Panc1 (cell line): ENCODE data around the gene SMAD6. TPM values are rescaled to one million over a fixed set of nuclear protein-coding genes. Genes with fewer than 3 reads are reported as not detected.

Source experiments
- ATAC-seq: fragments of 200-7000 bp; cut with Tn5 transposase; 2 replicates; pipeline ENCODE4 v1.9.1; 2020; ENCODE audit warnings: mild to moderate bottlenecking, moderate library complexity
- BruUV-seq: library from RNA; stranded (reverse); fragments of 400-500 nt; replicated peaks from 2 replicates; lab custom pipeline; 2021; lab: Mats Ljungman, UMichigan
- CTCF ChIA-PET: fragments of 300-600 bp; sonication (Branson Sonifier 250); formaldehyde crosslinking; loops from one replicate; lab custom pipeline; 2022; ENCODE audit warnings: antibody characterized with exemption; lab: Charles Lee
- POLR2A ChIA-PET: fragments of 300-600 bp; sonication (Branson Sonifier 250); formaldehyde crosslinking; loops from one replicate; lab custom pipeline; 2022; ENCODE audit warnings: antibody characterized with exemption; lab: Charles Lee
- DNase-seq: peaks from one replicate; pipeline ENCODE4 v3.0.0-alpha.2; 2010; ENCODE audit warnings: low read depth, low spot score
- H3K27ac ChIP-seq: 2 replicates; pipeline ENCODE4 v1.5.1; 2011; ENCODE audit warnings: mild to moderate bottlenecking, low read length, inconsistent platforms
- H3K27me3 ChIP-seq: fragments of 200-500 bp; sonication (Bioruptor generic); 2 replicates; pipeline ENCODE4 v1.6.0; 2014; ENCODE audit warnings: low read length, inconsistent platforms; ENCODE audit not compliant: control insufficient read depth, insufficient read depth
- H3K36me3 ChIP-seq: fragments of 200-500 bp; sonication (Bioruptor generic); 2 replicates; pipeline ENCODE4 v1.5.1; 2014; ENCODE audit warnings: inconsistent platforms, mild to moderate bottlenecking, low read length, moderate library complexity; ENCODE audit not compliant: control insufficient read depth, insufficient read depth
- H3K4me1 ChIP-seq: 2 replicates; pipeline ENCODE4 v1.5.1; 2011; ENCODE audit warnings: inconsistent platforms, mild to moderate bottlenecking, low read length, moderate library complexity; ENCODE audit not compliant: control insufficient read depth, insufficient read depth
- H3K4me3 ChIP-seq, 2 experiments: 2 replicates each; pipeline ENCODE4 v1.5.1; 2011 to 2012; ENCODE audit warnings: low read depth in 2 of 2, low read length in 2 of 2, mild to moderate bottlenecking in 2 of 2, inconsistent platforms in 1 of 2, moderate library complexity in 1 of 2
- H3K9me3 ChIP-seq: fragments of 200-500 bp; sonication (Bioruptor generic); 2 replicates; pipeline ENCODE4 v1.5.1; 2014; ENCODE audit warnings: low read depth, mild to moderate bottlenecking, inconsistent platforms, low read length, moderate library complexity; ENCODE audit not compliant: control insufficient read depth, insufficient read depth
- POLR2AphosphoS5 ChIP-seq: IDR thresholded peaks from 2 replicates; pipeline ENCODE4 v1.6.1; 2012; ENCODE audit warnings: mild to moderate bottlenecking, low read depth, low read length, moderate library complexity
- REST ChIP-seq, 2 experiments: IDR thresholded peaks; 2 replicates each; pipeline ENCODE4 v1.6.1; 2011 to 2012; ENCODE audit warnings: low read depth in 2 of 2, control low read depth in 1 of 2, low read length in 1 of 2, mild to moderate bottlenecking in 1 of 2, moderate library complexity in 1 of 2; ENCODE audit not compliant: insufficient read depth in 1 of 2
- SIN3A ChIP-seq: IDR thresholded peaks from 2 replicates; pipeline ENCODE4 v1.6.1; 2012; ENCODE audit warnings: low read depth, mild to moderate bottlenecking, low read length, moderate library complexity, borderline replicate concordance; ENCODE audit not compliant: insufficient read depth
- TCF7L2 ChIP-seq: IDR thresholded peaks from 2 replicates; pipeline ENCODE4 v1.6.1; 2011; ENCODE audit warnings: mild to moderate bottlenecking, low read depth, low read length, inconsistent platforms
- in situ Hi-C: cut with HindIII; loops from 2 replicates; pipeline ENCODE4 v1.10.0; 2016; ENCODE audit warnings: low sequenced_read_pairs, low pct_unique_long_range_greater_than_20kb
- intact Hi-C: fragments of 100-400 bp; cut with micrococcal nuclease; formaldehyde crosslinking; loops from one replicate; pipeline ENCODE4 v1.10.0; 2022; ENCODE audit not compliant: unreplicated experiment
- total RNA-seq: library from RNA; stranded (reverse); gene quantifications from one replicate; pipeline ENCODE4 v1.2.1, GENCODE V29; 2021; ENCODE audit not compliant: unreplicated experiment
- TF ChIP-seq, protein P1 (sequence below): fragments of 450-650 bp; IDR thresholded peaks from 2 replicates; pipeline ENCODE4 v1.5.1; 2017; ENCODE audit warnings: mild to moderate bottlenecking

SMAD6 gene
- total RNA-seq, 1 experiment from 2014 or later: 45.9 TPM

GRCh38 chr15:66743204-66743603 lies 41.2 kb downstream of the SMAD6 start:
- DNase-seq (no peak), ATAC-seq (no peak)
- peaks cover 94% of the 10 kb centered on the region for H3K4me1 ChIP-seq
- no TSS peak for BruUV-seq
- intact Hi-C loops (no loop called here), in situ Hi-C loops (no loop called here)
- no peaks in the 10 kb centered on the region for H3K9me3 ChIP-seq
- CTCF ChIA-PET: no interaction called here
- POLR2A ChIA-PET: interaction anchor here (0.7 kb wide), 1 partner anchor 9 kb away, joined by 3 read pairs; no protein-coding TSS in a partner anchor
- H3K4me3 ChIP-seq: no peak overlapping the region
- H3K27ac ChIP-seq: peak overlapping the region; percentile 91
- no peaks in the 10 kb centered on the region for H3K36me3 ChIP-seq
- TF ChIP-seq SIN3A: no peak
- TF ChIP-seq REST (IDR thresholded peaks at IDR 0.05; ENCODE audit: insufficient read depth in 1 of 2, low read depth in 2 of 2, low read length in 1 of 2): no peak
- TF ChIP-seq TCF7L2: no peak
- H3K27me3 ChIP-seq: no peaks in the 10 kb centered on the region

DNA sequence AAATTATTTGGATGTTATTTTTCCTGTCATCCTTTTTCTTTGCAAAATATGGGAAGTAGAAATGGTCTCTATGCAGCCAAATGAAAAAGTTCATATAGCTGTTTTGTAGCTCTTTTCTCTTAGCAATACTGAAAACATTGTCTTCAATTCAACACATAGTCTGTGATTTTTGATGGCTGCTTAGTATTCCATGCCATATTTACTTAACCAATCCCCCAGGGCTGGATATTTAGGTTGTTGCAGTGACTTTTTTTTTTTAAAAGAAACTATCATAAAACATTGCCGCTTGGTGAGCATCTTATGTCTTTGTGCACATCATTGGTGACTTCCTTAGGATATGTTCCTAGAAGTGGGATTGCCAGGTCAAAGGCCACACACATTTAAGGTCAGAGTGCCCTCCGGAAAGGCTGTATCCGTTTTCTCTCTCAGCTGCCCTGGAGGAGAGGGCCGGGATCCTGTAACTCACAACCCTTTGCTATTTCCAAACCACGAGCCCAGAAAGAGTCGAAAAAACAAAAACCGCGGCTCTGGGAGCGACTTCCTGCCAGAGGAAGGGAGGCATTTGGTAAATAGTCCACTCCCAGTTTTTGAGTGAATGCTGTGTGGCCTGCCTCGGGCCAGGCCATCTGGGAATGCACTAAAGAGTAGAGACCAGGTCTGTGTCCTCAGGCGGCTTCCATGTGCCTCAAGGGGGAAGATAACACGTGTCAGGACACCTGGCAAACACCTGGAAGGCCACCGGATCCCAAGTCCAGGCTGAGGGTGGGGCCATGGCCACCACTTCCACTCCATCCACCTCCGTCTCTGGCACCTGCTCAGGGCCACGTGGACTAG lies 41.9 kb downstream of the SMAD6 start:
- CTCF ChIA-PET: interaction anchor here (0.9 kb wide), 1 partner anchor 38 kb away, joined by 3 read pairs; no protein-coding TSS in a partner anchor
- DNase-seq (no peak), ATAC-seq (no peak)
- intact Hi-C loops: no loop called here
- peak overlapping the region; percentile 91 for H3K27ac ChIP-seq
- POLR2A ChIA-PET: interaction anchor here (0.7 kb wide), 1 partner anchor 8 kb away, joined by 3 read pairs; no protein-coding TSS in a partner anchor
- BruUV-seq: TSS peak; percentile 7
- no peak overlapping the region for H3K4me3 ChIP-seq
- H3K36me3 ChIP-seq: no peaks in the 10 kb centered on the region
- no peaks in the 10 kb centered on the region for H3K27me3 ChIP-seq
- TF ChIP-seq POLR2AphosphoS5 (no peak), SIN3A (no peak), TCF7L2 (no peak)
- H3K4me1 ChIP-seq: peaks cover 94% of the 10 kb centered on the region
- no peaks in the 10 kb centered on the region for H3K9me3 ChIP-seq
- in situ Hi-C loops: no loop called here

DNA sequence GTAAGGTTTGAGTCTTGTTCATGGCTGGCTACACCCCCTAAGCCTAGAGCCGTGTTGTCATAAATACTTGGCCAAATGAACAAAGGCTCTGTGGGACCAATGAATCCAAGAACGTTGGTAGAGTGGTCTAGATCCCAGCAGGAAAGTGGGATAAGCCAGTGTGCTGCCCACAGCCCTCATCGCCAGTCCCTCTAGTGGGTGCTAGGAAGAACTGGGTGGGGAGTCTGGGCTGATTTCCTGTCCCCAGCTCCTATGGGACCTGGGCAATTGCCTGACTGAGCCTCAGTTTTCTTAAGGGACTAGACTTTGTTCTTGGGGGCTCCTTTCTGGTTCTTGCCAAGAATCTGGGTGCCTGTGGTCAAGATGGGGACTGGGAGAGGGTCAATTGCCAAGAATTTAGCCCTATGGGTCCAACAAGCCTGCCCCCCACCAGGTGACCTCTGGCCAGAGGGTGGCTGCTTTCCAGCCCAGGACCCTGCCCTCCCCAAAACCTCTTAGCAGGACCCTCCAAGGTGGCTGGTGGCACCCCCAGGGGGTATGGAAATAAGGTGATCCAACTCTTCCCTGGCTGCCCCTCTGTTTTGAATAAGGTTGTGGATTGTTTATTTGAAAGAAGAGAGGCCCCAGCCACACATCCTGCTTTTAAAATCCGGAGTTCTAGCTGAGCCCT lies 42.7 kb downstream of the SMAD6 start:
- POLR2A ChIA-PET: no interaction called here
- TF ChIP-seq POLR2AphosphoS5 (no peak), TCF7L2 (no peak), REST (IDR thresholded peaks at IDR 0.05; ENCODE audit: insufficient read depth in 1 of 2, low read depth in 2 of 2, low read length in 1 of 2) (no peak), SIN3A (no peak)
- TF ChIP-seq, protein P1, sequence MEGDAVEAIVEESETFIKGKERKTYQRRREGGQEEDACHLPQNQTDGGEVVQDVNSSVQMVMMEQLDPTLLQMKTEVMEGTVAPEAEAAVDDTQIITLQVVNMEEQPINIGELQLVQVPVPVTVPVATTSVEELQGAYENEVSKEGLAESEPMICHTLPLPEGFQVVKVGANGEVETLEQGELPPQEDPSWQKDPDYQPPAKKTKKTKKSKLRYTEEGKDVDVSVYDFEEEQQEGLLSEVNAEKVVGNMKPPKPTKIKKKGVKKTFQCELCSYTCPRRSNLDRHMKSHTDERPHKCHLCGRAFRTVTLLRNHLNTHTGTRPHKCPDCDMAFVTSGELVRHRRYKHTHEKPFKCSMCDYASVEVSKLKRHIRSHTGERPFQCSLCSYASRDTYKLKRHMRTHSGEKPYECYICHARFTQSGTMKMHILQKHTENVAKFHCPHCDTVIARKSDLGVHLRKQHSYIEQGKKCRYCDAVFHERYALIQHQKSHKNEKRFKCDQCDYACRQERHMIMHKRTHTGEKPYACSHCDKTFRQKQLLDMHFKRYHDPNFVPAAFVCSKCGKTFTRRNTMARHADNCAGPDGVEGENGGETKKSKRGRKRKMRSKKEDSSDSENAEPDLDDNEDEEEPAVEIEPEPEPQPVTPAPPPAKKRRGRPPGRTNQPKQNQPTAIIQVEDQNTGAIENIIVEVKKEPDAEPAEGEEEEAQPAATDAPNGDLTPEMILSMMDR: no peak
- ATAC-seq (no peak), DNase-seq (no peak)
- CTCF ChIA-PET: interaction anchor here (0.9 kb wide), 1 partner anchor 38 kb away, joined by 3 read pairs; no protein-coding TSS in a partner anchor
- Histone ChIP-seq H3K36me3 (no peaks in the 10 kb centered on the region), H3K4me1 (peaks cover 96% of the 10 kb centered on the region), H3K27ac (peak overlapping the region; percentile 91), H3K9me3 (no peaks in the 10 kb centered on the region), H3K4me3 (no peak overlapping the region), H3K27me3 (no peaks in the 10 kb centered on the region)
- intact Hi-C loops (no loop called here), in situ Hi-C loops (no loop called here)
- BruUV-seq: no TSS peak
